T-helper 2 cell (primary cell): ENCODE measurements around the gene MROH2A.
A peak's percentile ranks its signal among the peaks of the same experiment; 100 is the strongest.
"Not testable (repeated sequence)": the region's sequence is repeated elsewhere in the genome, so short reads cannot be mapped to it uniquely, and the experiment has no call there.

ENCODE experiments used
- DNase-seq, 5 experiments: peaks; one replicate each; pipeline versions ENCODE4 v3.0.0 to v3.0.0-alpha.2; 2012 to 2022

MROH2A gene

DNA sequence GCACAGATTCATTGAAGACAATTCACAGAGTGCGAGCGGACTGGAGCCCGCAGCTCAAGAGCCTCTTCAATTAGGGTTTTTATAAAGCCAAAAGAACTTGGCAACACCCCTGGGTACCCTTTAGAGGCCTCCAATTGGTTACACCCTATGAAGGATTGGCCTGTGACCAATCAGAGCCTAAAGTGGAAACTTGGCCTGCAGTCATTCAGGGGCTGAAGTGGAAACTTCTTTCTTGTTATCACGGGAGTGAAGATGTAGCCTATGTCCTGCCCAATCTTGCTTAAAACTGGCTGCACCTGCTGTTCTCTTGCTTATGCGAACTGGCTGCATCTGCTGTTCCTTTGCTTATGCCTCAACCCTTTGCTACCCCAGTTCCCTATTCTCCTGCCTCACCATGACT is 78.1 kb downstream of the MROH2A start:
- no peak for DNase-seq

DNA sequence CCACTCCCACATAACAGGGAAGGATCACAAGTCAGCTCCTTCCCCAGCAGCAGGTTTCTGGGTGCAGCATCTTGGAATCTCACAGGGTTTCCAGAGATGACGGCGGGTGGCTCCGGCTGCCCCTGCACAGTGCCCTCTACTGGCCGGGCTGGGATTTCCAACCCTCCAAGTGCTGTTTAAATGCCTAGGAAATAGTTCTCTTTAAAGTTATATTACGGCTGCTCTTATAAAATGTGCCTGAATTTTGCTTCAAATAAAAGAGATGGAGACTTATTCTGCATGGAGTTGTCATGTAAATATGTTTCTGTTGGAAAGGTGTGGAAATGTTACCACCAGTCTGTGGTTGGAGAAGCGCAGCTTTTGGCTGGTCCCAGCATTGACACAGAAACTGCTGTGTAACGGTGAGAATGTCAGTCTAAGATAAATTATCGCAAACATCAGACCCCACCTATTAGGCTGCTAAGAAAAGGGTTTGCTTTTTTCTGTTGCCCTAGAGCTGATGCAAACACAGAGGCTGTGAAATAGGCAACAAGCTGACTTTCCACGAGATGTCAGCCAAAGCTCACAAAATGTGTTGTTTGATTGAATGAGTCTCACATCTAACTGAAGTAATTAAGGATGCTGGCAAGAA is 79.5 kb downstream of the MROH2A start:
- peak in 4 of 5 experiments; percentile 27 to 53 (median 38) for DNase-seq

DNA sequence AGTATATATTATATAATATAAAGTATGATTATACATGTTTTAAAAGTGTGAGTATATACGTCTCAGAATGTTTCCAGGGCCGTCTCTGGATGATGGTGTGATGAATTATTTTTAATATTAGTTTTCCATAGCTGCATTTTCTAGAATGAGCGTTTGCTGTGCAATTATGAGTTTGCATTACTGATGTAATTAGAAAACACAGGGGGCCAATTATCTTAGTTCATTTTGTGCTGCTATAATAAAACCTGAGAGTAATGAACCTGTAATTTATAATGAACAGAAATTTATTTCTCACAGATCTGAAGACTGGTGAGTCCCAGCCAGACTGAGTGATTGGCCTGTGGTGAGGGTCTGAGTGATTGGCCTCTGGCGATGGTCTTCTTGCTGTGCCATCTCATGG is 80.2 kb downstream of the MROH2A start:
- no peak for DNase-seq

DNA sequence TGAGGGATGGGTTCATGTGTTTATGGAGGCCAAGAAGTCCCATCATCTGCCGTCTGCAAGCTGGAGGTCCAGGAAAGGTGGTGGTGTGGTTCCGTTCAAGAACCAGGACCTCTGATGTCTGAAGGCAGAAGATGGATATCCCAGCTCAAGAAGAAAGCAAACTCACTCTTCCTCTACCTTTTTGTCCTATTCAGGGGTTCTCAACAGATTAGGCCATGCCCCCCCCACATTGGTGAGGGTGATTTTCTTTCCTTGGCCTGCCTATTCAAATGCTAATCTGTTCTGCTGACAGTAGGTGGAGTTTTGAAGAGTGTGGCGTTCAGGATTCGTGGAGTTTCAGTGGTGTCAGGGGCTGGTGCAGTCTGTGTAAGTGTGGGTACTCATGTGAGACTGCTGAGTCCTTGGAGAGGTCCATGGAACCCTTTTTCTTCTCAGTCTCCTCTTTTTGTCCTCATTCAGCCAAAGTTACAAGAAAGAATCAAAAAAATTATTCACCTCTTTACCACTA is 84.2 kb downstream of the MROH2A start:
- DNase-seq, result no peak

DNA sequence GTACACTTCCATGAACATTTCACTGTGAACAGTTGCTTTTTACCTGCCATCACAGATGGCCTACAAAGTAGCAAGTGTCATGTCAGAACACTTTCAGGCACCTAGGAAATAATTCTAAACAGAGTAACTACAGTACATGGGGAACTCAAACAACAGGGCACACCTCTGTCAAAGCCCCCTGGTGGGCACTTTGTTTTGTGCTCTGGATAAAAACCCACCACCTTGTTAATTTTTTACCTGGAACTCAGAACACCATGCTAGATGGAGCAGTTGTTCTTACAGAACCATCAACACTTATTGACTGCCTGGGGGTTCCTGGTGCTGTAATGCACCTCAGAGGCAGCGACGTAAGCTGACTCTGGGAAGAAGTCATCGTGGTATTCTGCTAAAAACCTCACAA is 87.7 kb downstream of the MROH2A start:
- no peak for DNase-seq

DNA sequence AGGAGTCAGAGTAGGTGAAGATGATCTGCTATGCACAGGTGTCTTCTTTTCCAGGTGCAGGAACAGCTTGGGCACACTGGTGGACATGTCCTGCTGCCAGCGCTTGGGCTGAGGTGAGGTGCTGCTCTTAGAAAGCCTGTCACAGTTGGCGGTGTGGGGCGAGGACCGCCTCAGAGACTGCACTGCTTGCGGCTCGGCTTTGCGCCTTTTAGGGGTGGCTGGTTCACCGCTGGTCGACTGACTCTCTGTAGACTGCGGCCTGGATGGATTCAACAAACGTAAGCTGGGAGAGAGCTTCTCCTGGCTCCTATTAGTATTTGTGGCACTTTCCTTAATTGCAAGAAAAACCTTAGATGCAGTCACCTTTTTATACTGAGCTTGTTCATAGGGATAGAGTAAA is 88.3 kb downstream of the MROH2A start:
- no peak for DNase-seq

DNA sequence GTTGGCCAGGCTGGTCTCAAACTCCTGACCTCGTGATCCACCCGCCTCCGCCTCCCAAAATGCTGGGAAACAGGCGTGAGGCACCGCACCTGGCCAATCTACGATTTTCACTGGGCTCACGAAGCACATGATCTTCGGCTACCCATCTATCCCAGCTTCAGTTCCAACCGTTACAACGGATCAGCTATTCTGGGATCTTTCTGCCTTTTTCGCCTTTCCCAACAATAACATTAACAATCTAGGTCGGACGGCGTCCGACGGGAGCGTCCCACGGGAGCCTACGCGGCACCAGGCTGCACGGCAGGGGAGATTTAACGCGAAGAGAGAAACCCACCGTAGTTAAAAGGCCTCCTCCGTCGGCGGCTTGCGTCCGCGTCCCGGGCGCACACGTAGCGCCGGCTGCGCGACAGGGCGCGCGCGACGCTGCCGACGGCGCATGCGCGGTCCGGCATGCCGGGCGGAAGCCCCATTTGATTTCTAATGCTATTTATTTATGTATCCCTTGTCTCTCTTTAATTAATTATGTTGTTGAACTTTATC is 89.9 kb downstream of the MROH2A start, which contains the start of gene MSL3B:
TSS of gene MSL3B (minus strand) at position 394 of the 540 bp plus-strand sequence.
- peak; percentile 23 to 84 (median 43) for DNase-seq

DNA sequence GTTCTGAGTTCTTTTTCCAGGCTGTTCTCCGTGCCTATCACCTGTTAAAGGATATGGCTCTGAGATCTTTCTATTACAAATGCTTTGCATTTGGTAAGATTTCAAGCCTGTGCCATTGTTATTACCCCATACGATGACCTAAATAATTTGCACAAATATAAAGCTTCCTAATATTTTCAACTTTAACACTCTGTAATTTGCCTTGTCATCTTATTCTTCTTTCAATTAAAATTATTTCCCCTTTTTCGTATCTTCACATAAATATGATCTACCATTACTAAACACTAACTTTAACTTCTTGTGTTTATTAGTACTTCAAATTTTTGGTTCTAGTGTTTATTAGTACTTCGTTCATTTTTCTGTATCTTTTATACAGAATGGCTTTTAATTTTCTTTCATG is 93.3 kb downstream of the MROH2A start:
- DNase-seq, result no peak

DNA sequence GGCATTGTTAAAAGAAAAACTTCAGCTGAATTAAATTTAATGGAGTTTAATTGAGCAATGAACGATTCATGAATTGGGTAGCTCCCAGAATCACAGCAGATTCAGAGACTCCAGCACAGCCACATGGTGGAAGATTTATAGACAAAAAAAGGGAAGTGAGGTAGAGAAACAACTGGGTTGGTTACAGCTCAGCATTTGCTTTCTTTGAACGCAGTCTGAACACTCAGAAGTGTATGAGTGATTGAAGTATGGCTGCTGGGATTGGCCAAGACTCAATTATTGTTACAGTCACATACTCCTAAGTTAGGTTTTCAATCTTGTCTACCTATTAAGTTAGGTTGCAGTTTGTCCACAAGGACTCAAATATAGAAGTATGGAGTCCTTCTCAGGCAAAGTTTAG is 94.0 kb downstream of the MROH2A start:
- DNase-seq, result not testable (repeated sequence)

DNA sequence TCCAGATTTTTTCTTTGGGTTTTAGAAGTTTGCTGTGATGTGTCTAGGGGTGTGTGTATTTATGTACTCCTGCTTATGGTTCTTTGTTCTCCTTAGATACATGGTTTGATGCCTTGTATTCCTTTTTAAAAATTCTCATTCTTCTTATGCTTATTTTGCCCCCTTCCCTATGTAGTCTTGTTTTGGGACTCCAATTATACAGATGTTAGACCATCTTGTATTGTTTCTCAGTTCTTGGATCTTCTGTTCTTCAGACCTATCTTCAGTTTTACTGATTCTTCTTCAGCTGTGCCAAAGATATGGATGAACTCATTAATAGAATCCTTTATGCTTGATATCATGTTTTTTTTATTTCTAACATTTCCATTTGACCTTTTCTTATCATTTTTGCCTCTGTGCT is 104.2 kb downstream of the MROH2A start:
- DNase-seq, result no peak
